Measurements from ENCODE around the gene LLGL1.

- TF ChIP-seq POLR2A (IDR thresholded peaks at IDR 0.05): no peak
- TF ChIP-seq, protein P1, sequence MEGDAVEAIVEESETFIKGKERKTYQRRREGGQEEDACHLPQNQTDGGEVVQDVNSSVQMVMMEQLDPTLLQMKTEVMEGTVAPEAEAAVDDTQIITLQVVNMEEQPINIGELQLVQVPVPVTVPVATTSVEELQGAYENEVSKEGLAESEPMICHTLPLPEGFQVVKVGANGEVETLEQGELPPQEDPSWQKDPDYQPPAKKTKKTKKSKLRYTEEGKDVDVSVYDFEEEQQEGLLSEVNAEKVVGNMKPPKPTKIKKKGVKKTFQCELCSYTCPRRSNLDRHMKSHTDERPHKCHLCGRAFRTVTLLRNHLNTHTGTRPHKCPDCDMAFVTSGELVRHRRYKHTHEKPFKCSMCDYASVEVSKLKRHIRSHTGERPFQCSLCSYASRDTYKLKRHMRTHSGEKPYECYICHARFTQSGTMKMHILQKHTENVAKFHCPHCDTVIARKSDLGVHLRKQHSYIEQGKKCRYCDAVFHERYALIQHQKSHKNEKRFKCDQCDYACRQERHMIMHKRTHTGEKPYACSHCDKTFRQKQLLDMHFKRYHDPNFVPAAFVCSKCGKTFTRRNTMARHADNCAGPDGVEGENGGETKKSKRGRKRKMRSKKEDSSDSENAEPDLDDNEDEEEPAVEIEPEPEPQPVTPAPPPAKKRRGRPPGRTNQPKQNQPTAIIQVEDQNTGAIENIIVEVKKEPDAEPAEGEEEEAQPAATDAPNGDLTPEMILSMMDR (IDR thresholded peaks at IDR 0.05): no peak
Measured at GRCh38 chr17:18197535-18198194, 27.8 kb upstream of the LLGL1 start.

Data from esophagus squamous epithelium (tissue), 4 donors.